ENCODE results near the gene POPDC2. TPM values are rescaled to one million over a fixed set of nuclear protein-coding genes. Genes with fewer than 3 reads are reported as not detected.
A peak's percentile ranks its signal among the peaks of the same experiment; 100 is the strongest.
"Not testable (repeated sequence)": the region's sequence is repeated elsewhere in the genome, so short reads cannot be mapped to it uniquely, and the experiment has no call there.

POPDC2 gene
- total RNA-seq, 1 donor from 2014 or later: 1.4 TPM

GRCh38 chr3:119681279-119681678, 20.9 kb upstream of the POPDC2 start:
- Mint-ChIP-seq H3K9me3 (ENCODE audit: unreplicated experiment) (peaks cover 7% of the 10 kb centered on the region), H3K4me1 (ENCODE audit: low read depth, unreplicated experiment) (no peaks in the 10 kb centered on the region), H3K4me3 (ENCODE audit: unreplicated experiment) (no peak overlapping the region), H3K27ac (ENCODE audit: unreplicated experiment) (no peak overlapping the region), H3K36me3 (ENCODE audit: unreplicated experiment) (no peaks in the 10 kb centered on the region), H3K27me3 (ENCODE audit: unreplicated experiment) (peaks cover 2% of the 10 kb centered on the region)
- TF ChIP-seq, protein P1, sequence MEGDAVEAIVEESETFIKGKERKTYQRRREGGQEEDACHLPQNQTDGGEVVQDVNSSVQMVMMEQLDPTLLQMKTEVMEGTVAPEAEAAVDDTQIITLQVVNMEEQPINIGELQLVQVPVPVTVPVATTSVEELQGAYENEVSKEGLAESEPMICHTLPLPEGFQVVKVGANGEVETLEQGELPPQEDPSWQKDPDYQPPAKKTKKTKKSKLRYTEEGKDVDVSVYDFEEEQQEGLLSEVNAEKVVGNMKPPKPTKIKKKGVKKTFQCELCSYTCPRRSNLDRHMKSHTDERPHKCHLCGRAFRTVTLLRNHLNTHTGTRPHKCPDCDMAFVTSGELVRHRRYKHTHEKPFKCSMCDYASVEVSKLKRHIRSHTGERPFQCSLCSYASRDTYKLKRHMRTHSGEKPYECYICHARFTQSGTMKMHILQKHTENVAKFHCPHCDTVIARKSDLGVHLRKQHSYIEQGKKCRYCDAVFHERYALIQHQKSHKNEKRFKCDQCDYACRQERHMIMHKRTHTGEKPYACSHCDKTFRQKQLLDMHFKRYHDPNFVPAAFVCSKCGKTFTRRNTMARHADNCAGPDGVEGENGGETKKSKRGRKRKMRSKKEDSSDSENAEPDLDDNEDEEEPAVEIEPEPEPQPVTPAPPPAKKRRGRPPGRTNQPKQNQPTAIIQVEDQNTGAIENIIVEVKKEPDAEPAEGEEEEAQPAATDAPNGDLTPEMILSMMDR (IDR thresholded peaks at IDR 0.05; ENCODE audit: partially characterized antibody, unreplicated experiment): no peak
- DNase-seq: no peak

DNA sequence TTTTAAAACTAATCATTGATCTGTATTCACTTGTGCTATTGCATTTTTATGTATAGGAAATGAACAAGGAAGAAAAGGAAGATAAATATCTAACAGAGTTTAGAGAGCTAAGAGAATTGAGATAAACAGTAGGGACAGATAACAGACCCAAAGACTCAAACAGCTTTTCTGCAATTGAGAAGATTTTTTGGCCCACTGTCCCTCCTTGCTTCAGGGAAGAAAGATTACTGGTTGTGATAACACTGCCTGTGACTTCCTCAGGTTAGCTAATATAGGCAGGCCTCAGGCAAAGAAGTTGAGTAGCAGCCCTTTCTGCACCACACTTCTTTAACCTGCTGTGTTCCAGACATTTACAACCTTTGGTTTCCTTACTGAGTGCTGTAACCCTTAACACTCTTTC, 19.5 kb upstream of the POPDC2 start:
- H3K36me3 Mint-ChIP-seq (ENCODE audit: unreplicated experiment): no peaks in the 10 kb centered on the region
- H3K9me3 Mint-ChIP-seq (ENCODE audit: unreplicated experiment): peaks cover 7% of the 10 kb centered on the region
- H3K4me1 Mint-ChIP-seq (ENCODE audit: low read depth, unreplicated experiment): peaks cover 6% of the 10 kb centered on the region
- DNase-seq: no peak
- H3K27ac Mint-ChIP-seq (ENCODE audit: unreplicated experiment): no peak overlapping the region
- TF ChIP-seq, protein P1 (IDR thresholded peaks at IDR 0.05; ENCODE audit: partially characterized antibody, unreplicated experiment): no peak
- no peak overlapping the region for H3K4me3 Mint-ChIP-seq (ENCODE audit: unreplicated experiment)
- H3K27me3 Mint-ChIP-seq (ENCODE audit: unreplicated experiment): no peaks in the 10 kb centered on the region

GRCh38 chr3:119678209-119678608, 17.8 kb upstream of the POPDC2 start:
- not testable (repeated sequence) for DNase-seq; H3K27ac Mint-ChIP-seq (ENCODE audit: unreplicated experiment); H3K4me3 Mint-ChIP-seq (ENCODE audit: unreplicated experiment); H3K9me3 Mint-ChIP-seq (ENCODE audit: unreplicated experiment); H3K27me3 Mint-ChIP-seq (ENCODE audit: unreplicated experiment); H3K4me1 Mint-ChIP-seq (ENCODE audit: low read depth, unreplicated experiment); H3K36me3 Mint-ChIP-seq (ENCODE audit: unreplicated experiment)

- Mint-ChIP-seq H3K4me1 (ENCODE audit: low read depth, unreplicated experiment) (peaks cover 6% of the 10 kb centered on the region), H3K9me3 (ENCODE audit: unreplicated experiment) (peaks cover 5% of the 10 kb centered on the region), H3K27me3 (ENCODE audit: unreplicated experiment) (no peaks in the 10 kb centered on the region), H3K36me3 (ENCODE audit: unreplicated experiment) (no peaks in the 10 kb centered on the region), H3K4me3 (ENCODE audit: unreplicated experiment) (peak overlapping the region; percentile 88), H3K27ac (ENCODE audit: unreplicated experiment) (peak overlapping the region; percentile 81)
- TF ChIP-seq, protein P1 (IDR thresholded peaks at IDR 0.05; ENCODE audit: partially characterized antibody, unreplicated experiment): no peak
- no peak for DNase-seq
Measured at GRCh38 chr3:119677641-119677934, 17.2 kb upstream of the POPDC2 start.

- no peaks in the 10 kb centered on the region for H3K27me3 Mint-ChIP-seq (ENCODE audit: unreplicated experiment)
- peak within 1 kb of the TSS; percentile 90 for H3K27ac Mint-ChIP-seq (ENCODE audit: unreplicated experiment)
- peak; percentile 86 for DNase-seq
- peaks cover 5% of the 10 kb centered on the region for H3K9me3 Mint-ChIP-seq (ENCODE audit: unreplicated experiment)
- TF ChIP-seq, protein P1 (IDR thresholded peaks at IDR 0.05; ENCODE audit: partially characterized antibody, unreplicated experiment): no peak
- peak within 1 kb of the TSS; percentile 88 for H3K4me3 Mint-ChIP-seq (ENCODE audit: unreplicated experiment)
- no peaks in the 10 kb centered on the region for H3K36me3 Mint-ChIP-seq (ENCODE audit: unreplicated experiment)
- H3K4me1 Mint-ChIP-seq (ENCODE audit: low read depth, unreplicated experiment): peaks cover 6% of the 10 kb centered on the region
Measured at GRCh38 chr3:119676771-119677640, 16.6 kb upstream of the POPDC2 start, which contains the start of gene COX17. TSS of gene COX17 (minus strand) at chr3:119677406. CDS start at chr3:119677310, 96 bp downstream.
